Measurements from ENCODE around the gene DUSP16. TPM values are rescaled to one million over a fixed set of nuclear protein-coding genes. Genes with fewer than 3 reads are reported as not detected.

DUSP16 gene
- total and polyA plus RNA-seq, 2 experiments from 2014 or later = 11.7 to 59.4 TPM

DNA sequence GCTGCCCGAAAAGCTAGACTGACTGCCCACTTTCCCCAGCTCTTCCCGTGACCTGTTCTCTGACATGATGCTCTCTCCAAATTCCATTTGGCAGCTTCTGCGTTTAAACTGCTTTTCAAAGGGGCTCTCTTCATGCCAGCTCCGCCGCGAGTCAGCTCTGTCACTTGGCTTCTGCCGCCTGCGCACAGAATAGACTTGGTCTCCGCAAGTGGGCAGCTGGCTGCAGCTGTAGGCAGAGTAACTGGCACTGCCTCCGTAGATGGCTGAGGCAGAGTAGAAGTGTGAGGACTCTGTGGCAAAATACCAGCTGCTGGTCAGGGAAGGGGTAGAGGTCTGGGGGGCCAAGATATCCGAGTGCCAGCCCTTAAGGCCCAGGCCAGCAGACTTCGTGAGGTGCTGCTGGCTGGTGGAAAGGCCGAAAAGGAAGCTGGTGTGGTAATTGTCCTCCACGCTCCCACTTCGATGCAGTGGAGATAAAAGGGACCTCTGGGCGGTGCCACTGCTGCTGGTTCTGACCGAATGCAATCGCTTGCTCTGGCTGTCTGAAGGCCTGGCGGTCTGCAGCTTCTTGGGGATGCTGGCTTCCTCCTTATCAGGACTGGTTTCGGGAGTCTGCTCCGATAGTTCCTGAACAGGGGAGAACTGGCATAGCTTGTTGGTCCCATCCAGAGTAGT is 85.7 kb downstream of the DUSP16 start (continued):
- TF ChIP-seq, protein P1, sequence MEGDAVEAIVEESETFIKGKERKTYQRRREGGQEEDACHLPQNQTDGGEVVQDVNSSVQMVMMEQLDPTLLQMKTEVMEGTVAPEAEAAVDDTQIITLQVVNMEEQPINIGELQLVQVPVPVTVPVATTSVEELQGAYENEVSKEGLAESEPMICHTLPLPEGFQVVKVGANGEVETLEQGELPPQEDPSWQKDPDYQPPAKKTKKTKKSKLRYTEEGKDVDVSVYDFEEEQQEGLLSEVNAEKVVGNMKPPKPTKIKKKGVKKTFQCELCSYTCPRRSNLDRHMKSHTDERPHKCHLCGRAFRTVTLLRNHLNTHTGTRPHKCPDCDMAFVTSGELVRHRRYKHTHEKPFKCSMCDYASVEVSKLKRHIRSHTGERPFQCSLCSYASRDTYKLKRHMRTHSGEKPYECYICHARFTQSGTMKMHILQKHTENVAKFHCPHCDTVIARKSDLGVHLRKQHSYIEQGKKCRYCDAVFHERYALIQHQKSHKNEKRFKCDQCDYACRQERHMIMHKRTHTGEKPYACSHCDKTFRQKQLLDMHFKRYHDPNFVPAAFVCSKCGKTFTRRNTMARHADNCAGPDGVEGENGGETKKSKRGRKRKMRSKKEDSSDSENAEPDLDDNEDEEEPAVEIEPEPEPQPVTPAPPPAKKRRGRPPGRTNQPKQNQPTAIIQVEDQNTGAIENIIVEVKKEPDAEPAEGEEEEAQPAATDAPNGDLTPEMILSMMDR (conservative IDR thresholded peaks at IDR 0.05; ENCODE audit: low read depth in 2 of 2) = no peak

DNA sequence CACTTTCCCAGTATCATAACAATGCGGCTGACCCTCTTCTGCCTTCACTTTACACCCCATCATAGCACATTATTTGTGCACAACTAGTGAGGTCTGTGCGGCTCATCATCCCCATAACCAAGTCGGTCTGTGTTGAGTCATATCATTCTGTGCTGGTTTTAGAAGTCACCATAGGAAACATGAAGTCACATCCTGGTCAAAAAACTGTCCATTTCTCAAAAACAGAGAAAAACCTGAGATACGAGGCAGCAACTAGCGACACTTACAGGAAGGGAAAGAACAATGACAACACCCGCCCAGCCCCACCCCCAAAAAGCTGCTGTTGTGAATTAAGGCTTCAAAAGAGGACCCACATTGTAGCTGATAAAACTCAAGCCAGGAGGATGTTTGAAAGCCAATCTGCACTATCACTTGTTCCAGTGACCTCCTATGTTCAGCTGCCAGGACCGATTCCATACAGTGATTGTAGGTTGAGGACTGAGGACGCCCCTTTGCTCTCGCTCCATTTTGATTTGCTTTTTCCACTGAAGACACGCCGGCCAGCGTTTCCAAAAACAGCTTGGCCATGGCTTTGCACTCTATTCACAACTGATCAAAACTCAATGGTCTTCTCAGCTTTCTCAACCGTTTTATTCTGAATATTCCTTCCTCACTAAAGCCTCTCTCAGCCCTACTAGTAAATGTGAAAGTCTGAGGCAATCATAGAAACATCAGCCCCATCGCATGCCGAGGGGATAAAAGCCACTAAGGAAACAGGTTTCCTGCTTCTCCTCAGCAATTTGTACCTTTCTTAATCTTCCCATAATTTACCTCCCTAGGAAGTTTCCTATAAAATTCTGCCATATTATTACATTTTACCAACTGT is 87.5 kb downstream of the DUSP16 start:
- Mint-ChIP-seq H3K4me1 (peaks cover 16% of the 10 kb centered on the region), H3K9me3 (peaks cover 15% of the 10 kb centered on the region), H3K36me3 (ENCODE audit: low read depth) (peaks cover 81% of the 10 kb centered on the region), H3K27me3 (ENCODE audit: insufficient read depth, low read depth, poor library complexity) (peaks cover 8% of the 10 kb centered on the region), H3K4me3 (no peak overlapping the region), H3K27ac (peak overlapping the region; percentile 42; the same call in 1 of the 2 replicates)
- H3K79me2 ChIP-seq (replicated peaks; ENCODE audit: insufficient read depth) = 0 out of 2 replicates have a peak, but pooled peaks cover 5% of the 10 kb centered on the region
- H3K4me1 ChIP-seq (ENCODE audit: insufficient read depth) = no peaks in the 10 kb centered on the region; the same call in 1 of the 2 replicates
- peaks cover 15% of the 10 kb centered on the region for H4K20me1 ChIP-seq (replicated peaks; ENCODE audit: insufficient read depth)
- H2AFZ ChIP-seq = no peak overlapping the region
- H3K27me3 ChIP-seq (ENCODE audit: insufficient read depth) = no peaks in the 10 kb centered on the region
- no peak overlapping the region for H3K4me3 ChIP-seq
- no peak for ATAC-seq
- DNase-seq (ENCODE audit: low spot score) = no peak
- no peaks in the 10 kb centered on the region for H3K9me2 ChIP-seq (ENCODE audit: insufficient read depth)
- H3K36me3 ChIP-seq (ENCODE audit: insufficient read depth) = peaks cover 22% of the 10 kb centered on the region
- H3K27ac ChIP-seq (ENCODE audit: low read depth) = peak overlapping the region; percentile 55; the same call in 1 of the 2 replicates
- H3K4me2 ChIP-seq = no peak overlapping the region
- 0 out of 2 replicates have a peak, but pooled peaks cover 8% of the 10 kb centered on the region for H3F3A ChIP-seq (replicated peaks; ENCODE audit: low read depth)
- TF ChIP-seq EZH2 (IDR thresholded peaks at IDR 0.05; ENCODE audit: low read depth, unreplicated experiment) = no peak
- no peak for TF ChIP-seq POLR2AphosphoS5 (IDR thresholded peaks at IDR 0.05; ENCODE audit: low read depth)
- TF ChIP-seq NANOG (IDR thresholded peaks at IDR 0.05; ENCODE audit: borderline replicate concordance) = no peak
- TF ChIP-seq, protein P2, sequence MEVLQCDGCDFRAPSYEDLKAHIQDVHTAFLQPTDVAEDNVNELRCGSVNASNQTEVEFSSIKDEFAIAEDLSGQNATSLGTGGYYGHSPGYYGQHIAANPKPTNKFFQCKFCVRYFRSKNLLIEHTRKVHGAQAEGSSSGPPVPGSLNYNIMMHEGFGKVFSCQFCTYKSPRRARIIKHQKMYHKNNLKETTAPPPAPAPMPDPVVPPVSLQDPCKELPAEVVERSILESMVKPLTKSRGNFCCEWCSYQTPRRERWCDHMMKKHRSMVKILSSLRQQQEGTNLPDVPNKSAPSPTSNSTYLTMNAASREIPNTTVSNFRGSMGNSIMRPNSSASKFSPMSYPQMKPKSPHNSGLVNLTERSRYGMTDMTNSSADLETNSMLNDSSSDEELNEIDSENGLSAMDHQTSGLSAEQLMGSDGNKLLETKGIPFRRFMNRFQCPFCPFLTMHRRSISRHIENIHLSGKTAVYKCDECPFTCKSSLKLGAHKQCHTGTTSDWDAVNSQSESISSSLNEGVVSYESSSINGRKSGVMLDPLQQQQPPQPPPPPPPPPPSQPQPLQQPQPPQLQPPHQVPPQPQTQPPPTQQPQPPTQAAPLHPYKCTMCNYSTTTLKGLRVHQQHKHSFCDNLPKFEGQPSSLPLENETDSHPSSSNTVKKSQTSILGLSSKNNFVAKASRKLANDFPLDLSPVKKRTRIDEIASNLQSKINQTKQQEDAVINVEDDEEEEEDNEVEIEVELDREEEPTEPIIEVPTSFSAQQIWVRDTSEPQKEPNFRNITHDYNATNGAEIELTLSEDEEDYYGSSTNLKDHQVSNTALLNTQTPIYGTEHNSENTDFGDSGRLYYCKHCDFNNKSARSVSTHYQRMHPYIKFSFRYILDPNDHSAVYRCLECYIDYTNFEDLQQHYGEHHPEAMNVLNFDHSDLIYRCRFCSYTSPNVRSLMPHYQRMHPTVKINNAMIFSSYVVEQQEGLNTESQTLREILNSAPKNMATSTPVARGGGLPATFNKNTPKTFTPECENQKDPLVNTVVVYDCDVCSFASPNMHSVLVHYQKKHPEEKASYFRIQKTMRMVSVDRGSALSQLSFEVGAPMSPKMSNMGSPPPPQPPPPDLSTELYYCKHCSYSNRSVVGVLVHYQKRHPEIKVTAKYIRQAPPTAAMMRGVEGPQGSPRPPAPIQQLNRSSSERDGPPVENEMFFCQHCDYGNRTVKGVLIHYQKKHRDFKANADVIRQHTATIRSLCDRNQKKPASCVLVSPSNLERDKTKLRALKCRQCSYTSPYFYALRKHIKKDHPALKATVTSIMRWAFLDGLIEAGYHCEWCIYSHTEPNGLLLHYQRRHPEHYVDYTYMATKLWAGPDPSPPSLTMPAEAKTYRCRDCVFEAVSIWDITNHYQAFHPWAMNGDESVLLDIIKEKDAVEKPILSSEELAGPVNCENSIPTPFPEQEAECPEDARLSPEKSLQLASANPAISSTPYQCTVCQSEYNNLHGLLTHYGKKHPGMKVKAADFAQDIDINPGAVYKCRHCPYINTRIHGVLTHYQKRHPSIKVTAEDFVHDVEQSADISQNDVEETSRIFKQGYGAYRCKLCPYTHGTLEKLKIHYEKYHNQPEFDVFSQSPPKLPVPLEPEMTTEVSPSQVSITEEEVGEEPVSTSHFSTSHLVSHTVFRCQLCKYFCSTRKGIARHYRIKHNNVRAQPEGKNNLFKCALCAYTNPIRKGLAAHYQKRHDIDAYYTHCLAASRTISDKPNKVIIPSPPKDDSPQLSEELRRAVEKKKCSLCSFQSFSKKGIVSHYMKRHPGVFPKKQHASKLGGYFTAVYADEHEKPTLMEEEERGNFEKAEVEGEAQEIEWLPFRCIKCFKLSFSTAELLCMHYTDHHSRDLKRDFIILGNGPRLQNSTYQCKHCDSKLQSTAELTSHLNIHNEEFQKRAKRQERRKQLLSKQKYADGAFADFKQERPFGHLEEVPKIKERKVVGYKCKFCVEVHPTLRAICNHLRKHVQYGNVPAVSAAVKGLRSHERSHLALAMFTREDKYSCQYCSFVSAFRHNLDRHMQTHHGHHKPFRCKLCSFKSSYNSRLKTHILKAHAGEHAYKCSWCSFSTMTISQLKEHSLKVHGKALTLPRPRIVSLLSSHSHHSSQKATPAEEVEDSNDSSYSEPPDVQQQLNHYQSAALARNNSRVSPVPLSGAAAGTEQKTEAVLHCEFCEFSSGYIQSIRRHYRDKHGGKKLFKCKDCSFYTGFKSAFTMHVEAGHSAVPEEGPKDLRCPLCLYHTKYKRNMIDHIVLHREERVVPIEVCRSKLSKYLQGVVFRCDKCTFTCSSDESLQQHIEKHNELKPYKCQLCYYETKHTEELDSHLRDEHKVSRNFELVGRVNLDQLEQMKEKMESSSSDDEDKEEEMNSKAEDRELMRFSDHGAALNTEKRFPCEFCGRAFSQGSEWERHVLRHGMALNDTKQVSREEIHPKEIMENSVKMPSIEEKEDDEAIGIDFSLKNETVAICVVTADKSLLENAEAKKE (CRISPR knock-in tag; IDR thresholded peaks at IDR 0.05) = no peak
- no peak for TF ChIP-seq EZH2phosphoT487 (IDR thresholded peaks at IDR 0.05; ENCODE audit: unreplicated experiment)
- no peak for TF ChIP-seq CREB1 (CRISPR knock-in tag; IDR thresholded peaks at IDR 0.05; ENCODE audit: low read depth)
- TF ChIP-seq, protein P3, sequence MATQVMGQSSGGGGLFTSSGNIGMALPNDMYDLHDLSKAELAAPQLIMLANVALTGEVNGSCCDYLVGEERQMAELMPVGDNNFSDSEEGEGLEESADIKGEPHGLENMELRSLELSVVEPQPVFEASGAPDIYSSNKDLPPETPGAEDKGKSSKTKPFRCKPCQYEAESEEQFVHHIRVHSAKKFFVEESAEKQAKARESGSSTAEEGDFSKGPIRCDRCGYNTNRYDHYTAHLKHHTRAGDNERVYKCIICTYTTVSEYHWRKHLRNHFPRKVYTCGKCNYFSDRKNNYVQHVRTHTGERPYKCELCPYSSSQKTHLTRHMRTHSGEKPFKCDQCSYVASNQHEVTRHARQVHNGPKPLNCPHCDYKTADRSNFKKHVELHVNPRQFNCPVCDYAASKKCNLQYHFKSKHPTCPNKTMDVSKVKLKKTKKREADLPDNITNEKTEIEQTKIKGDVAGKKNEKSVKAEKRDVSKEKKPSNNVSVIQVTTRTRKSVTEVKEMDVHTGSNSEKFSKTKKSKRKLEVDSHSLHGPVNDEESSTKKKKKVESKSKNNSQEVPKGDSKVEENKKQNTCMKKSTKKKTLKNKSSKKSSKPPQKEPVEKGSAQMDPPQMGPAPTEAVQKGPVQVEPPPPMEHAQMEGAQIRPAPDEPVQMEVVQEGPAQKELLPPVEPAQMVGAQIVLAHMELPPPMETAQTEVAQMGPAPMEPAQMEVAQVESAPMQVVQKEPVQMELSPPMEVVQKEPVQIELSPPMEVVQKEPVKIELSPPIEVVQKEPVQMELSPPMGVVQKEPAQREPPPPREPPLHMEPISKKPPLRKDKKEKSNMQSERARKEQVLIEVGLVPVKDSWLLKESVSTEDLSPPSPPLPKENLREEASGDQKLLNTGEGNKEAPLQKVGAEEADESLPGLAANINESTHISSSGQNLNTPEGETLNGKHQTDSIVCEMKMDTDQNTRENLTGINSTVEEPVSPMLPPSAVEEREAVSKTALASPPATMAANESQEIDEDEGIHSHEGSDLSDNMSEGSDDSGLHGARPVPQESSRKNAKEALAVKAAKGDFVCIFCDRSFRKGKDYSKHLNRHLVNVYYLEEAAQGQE (IDR thresholded peaks at IDR 0.05; ENCODE audit: unreplicated experiment) = no peak

All from GM23338 (cell line).